ENCODE results near the gene DDIT4. TPM values are rescaled to one million over a fixed set of nuclear protein-coding genes. Genes with fewer than 3 reads are reported as not detected.

The DDIT4 gene
- total RNA-seq, 1 experiment from 2014 or later: 157 TPM

DNA sequence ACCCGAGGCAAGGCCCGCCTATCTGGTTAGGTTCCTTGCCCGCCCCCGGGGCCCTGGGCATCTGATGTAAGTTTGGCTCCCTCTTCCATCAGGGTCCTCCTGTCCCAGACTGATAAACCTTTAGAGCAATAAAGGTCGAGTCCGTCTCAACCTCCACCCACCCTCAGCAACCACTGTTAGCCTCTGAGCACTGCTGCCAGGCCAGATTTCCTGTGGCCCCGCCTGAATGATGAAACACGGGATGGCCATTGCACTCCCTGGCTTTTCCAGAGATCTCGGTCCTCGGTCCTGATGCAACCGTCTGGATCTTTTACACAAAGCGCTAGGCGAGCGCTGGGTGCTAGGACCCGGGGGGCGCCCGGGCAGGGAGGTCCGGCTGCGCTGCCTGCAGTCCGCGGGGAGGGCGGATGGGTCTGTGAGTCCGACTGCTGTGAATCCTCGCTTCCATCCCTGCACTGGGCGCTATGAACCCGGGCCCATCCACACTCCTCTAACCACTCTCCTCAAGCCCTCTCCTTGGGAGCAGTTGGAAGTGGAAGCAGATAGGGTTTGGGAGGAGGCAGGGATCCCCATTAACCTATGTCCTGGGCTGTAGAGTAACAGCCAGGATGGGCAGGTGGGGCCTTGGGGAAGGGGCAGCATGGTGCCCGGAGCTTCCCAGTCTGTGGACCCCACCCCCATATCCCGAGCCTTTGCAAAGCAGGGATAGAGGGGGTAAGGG, 875 bp upstream of the DDIT4 start:
- ATAC-seq (peak; percentile 52), DNase-seq (ENCODE audit: low read depth, low spot score) (no peak)
- no peak for TF ChIP-seq REST (IDR thresholded peaks at IDR 0.05; ENCODE audit: insufficient read depth in 1 of 2, low read depth in 2 of 2, low read length in 1 of 2)
- TF ChIP-seq SIN3A (IDR thresholded peaks at IDR 0.05; ENCODE audit: borderline replicate concordance, insufficient read depth, low read depth, low read length): peak; percentile 18; the same call in 1 of the 2 replicates
- Histone ChIP-seq H3K9me3 (ENCODE audit: control insufficient read depth, insufficient read depth, low read depth, low read length) (no peaks in the 10 kb centered on the region), H3K27me3 (ENCODE audit: control insufficient read depth, insufficient read depth, low read length) (no peaks in the 10 kb centered on the region), H3K4me3 (ENCODE audit: low read depth in 2 of 2, low read length in 2 of 2) (peak overlapping the region; percentile 78 to 93), H3K36me3 (ENCODE audit: control insufficient read depth, insufficient read depth, low read length) (no peaks in the 10 kb centered on the region; the same call in 1 of the 2 replicates), H3K4me1 (ENCODE audit: control insufficient read depth, insufficient read depth, low read length) (peaks cover 32% of the 10 kb centered on the region), H3K27ac (ENCODE audit: low read length) (peak overlapping the region; percentile 84)
- ChIA-PET CTCF (interaction anchor here (1.2 kb wide), 1 partner anchor 55 kb away, joined by 8 read pairs; no protein-coding TSS in a partner anchor), POLR2A (interaction anchor here (0.8 kb wide), 1 partner anchor 59 kb away, joined by 3 read pairs; no protein-coding TSS in a partner anchor)
- intact Hi-C loops (cut with micrococcal nuclease; ENCODE audit: unreplicated experiment) (no loop called here), in situ Hi-C loops (cut with HindIII; ENCODE audit: low pct_unique_long_range_greater_than_20kb, low sequenced_read_pairs) (no loop called here)
- BruUV-seq (replicated peaks): no TSS peak

- ATAC-seq (peak; percentile 3), DNase-seq (ENCODE audit: low read depth, low spot score) (no peak)
- no peaks in the 10 kb centered on the region; the same call in 1 of the 2 replicates for H3K36me3 ChIP-seq (ENCODE audit: control insufficient read depth, insufficient read depth, low read length)
- H3K9me3 ChIP-seq (ENCODE audit: control insufficient read depth, insufficient read depth, low read depth, low read length): no peaks in the 10 kb centered on the region
- peak overlapping the region; percentile 91 for H3K27ac ChIP-seq (ENCODE audit: low read length)
- in situ Hi-C loops (cut with HindIII; ENCODE audit: low pct_unique_long_range_greater_than_20kb, low sequenced_read_pairs): no loop called here
- peak overlapping the region; percentile 93 to 99 for H3K4me3 ChIP-seq (ENCODE audit: low read depth in 2 of 2, low read length in 2 of 2)
- ChIA-PET POLR2A (interaction anchor here (0.6 to 0.8 kb wide), 3 partner anchors 57 to 545 kb away, joined by 3 to 17 read pairs (median 3); no protein-coding TSS in a partner anchor), CTCF (interaction anchor here (0.9 to 1.5 kb wide), 3 partner anchors 51 to 58 kb away, joined by 3 to 8 read pairs (median 7); no protein-coding TSS in a partner anchor)
- intact Hi-C loops (cut with micrococcal nuclease; ENCODE audit: unreplicated experiment): no loop called here
- TF ChIP-seq TCF7L2 (IDR thresholded peaks at IDR 0.05; ENCODE audit: low read depth, low read length): no peak
- no peak; a peak in 1 of 4 replicates for TF ChIP-seq REST (IDR thresholded peaks at IDR 0.05; ENCODE audit: insufficient read depth in 1 of 2, low read depth in 2 of 2, low read length in 1 of 2)
- TF ChIP-seq CTCF (IDR thresholded peaks at IDR 0.05): no peak
- TF ChIP-seq POLR2AphosphoS5 (IDR thresholded peaks at IDR 0.05; ENCODE audit: low read depth, low read length): no peak; the same call in 1 of the 2 replicates
- H3K4me1 ChIP-seq (ENCODE audit: control insufficient read depth, insufficient read depth, low read length): peaks cover 47% of the 10 kb centered on the region
- BruUV-seq (replicated peaks): TSS peak; percentile 97
- no peaks in the 10 kb centered on the region for H3K27me3 ChIP-seq (ENCODE audit: control insufficient read depth, insufficient read depth, low read length)
These were observed 547 bp downstream of the DDIT4 start for GRCh38 chr10:72274213-72274729.
